H1 (cell line): Measurements from ENCODE around the gene ASCL5. TPM values are rescaled to one million over a fixed set of nuclear protein-coding genes. Genes with fewer than 3 reads are reported as not detected.

ENCODE experiments used
- CTCF ChIA-PET: fragments of 300-600 bp; sonication (Branson Sonifier 250); formaldehyde crosslinking; loops from one replicate; lab custom pipeline; 2021; ENCODE audit not compliant: partially characterized antibody; lab: Charles Lee
- POLR2A ChIA-PET: fragments of 300-600 bp; sonication (Branson Sonifier 250); formaldehyde crosslinking; loops from one replicate; lab custom pipeline; 2021; ENCODE audit warnings: inconsistent platforms; ENCODE audit not compliant: partially characterized antibody; lab: Charles Lee
- DNase-seq, 2 experiments: peaks; one replicate each; pipeline versions ENCODE4 v3.0.0 to v3.0.0-alpha.2; 2010 to 2022; ENCODE audit warnings: low spot score in 2 of 2, low read depth in 1 of 2, mixed read lengths in 1 of 2
- FAIRE-seq: peaks from 2 replicates; lab custom pipeline; 2011; peaks lifted over from hg19 to GRCh38; lab: Jason Lieb, UNC
- H2AFZ ChIP-seq: 2 replicates; pipeline ENCODE4 v1.8.1; 2012; ENCODE audit warnings: low read length, inconsistent platforms
- H2AK5ac ChIP-seq: 2 replicates; pipeline ENCODE4 v1.6.1; 2013; ENCODE audit warnings: low read depth, low read length
- H2BK120ac ChIP-seq: replicated peaks from 2 replicates; pipeline ENCODE3; 2013; ENCODE audit warnings: low read depth, low read length, inconsistent platforms
- H2BK12ac ChIP-seq: 2 replicates; pipeline ENCODE4 v1.6.1; 2013; ENCODE audit warnings: low read depth, low read length
- H2BK15ac ChIP-seq: 2 replicates; pipeline ENCODE4 v1.6.1; 2013; ENCODE audit warnings: low read length
- H2BK20ac ChIP-seq: 2 replicates; pipeline ENCODE4 v1.6.1; 2013; ENCODE audit warnings: low read length
- H2BK5ac ChIP-seq: 2 replicates; pipeline ENCODE4 v1.6.1; 2013; ENCODE audit warnings: low read depth, low read length
- H3K14ac ChIP-seq: 2 replicates; pipeline ENCODE4 v1.6.1; 2013; ENCODE audit warnings: inconsistent platforms; ENCODE audit not compliant: insufficient read length
- H3K18ac ChIP-seq: 2 replicates; pipeline ENCODE4 v1.6.1; 2013; ENCODE audit warnings: low read length; ENCODE audit errors: extremely low read depth
- H3K23ac ChIP-seq: 2 replicates; pipeline ENCODE4 v1.6.1; 2013; ENCODE audit warnings: inconsistent platforms; ENCODE audit not compliant: insufficient read length
- H3K23me2 ChIP-seq: 2 replicates; pipeline ENCODE4 v1.6.1; 2013; ENCODE audit warnings: low read depth, low read length
- H3K27ac ChIP-seq: 2 replicates; pipeline ENCODE4 v1.6.1; 2011; ENCODE audit warnings: low read depth, low read length, inconsistent platforms
- H3K27me3 ChIP-seq, 4 experiments: replicated peaks in 1 of 4; 1 replicate in 1 of 4; 2 replicates in 3 of 4; pipeline versions ENCODE4 v1.6.1 to v1.8.1; 2011 to 2013; ENCODE audit warnings: low read length in 3 of 4, mild to moderate bottlenecking in 3 of 4, inconsistent platforms in 2 of 4, mixed read lengths in 2 of 4, moderate library complexity in 1 of 4; ENCODE audit not compliant: control insufficient read depth in 3 of 4, insufficient read depth in 3 of 4; ENCODE audit errors: extremely low read depth in 1 of 4
- H3K36me3 ChIP-seq, 4 experiments: 2 replicates each; pipeline versions ENCODE4 v1.6.1 to v1.8.1; 2011 to 2013; ENCODE audit warnings: mild to moderate bottlenecking in 4 of 4, low read length in 3 of 4, moderate library complexity in 2 of 4, control low read depth in 1 of 4, inconsistent platforms in 1 of 4; ENCODE audit not compliant: insufficient read depth in 4 of 4, control insufficient read depth in 2 of 4
- H3K4ac ChIP-seq: replicated peaks from 2 replicates; pipeline ENCODE3; 2013; ENCODE audit warnings: low read length, low read depth, mixed read lengths, inconsistent platforms; ENCODE audit not compliant: insufficient read length
- H3K4me1 ChIP-seq, 4 experiments: replicated peaks in 1 of 4; 1 replicate in 1 of 4; 2 replicates in 3 of 4; pipeline versions ENCODE4 v1.6.1 to v1.8.1; 2011 to 2013; ENCODE audit warnings: low read length in 3 of 4, inconsistent platforms in 2 of 4, mixed read lengths in 1 of 4; ENCODE audit not compliant: insufficient read depth in 4 of 4, control insufficient read depth in 3 of 4
- H3K4me2 ChIP-seq, 2 experiments: 2 replicates each; pipeline versions ENCODE4 v1.6.1 to v1.8.1; 2011 to 2013; ENCODE audit warnings: low read depth in 2 of 2, low read length in 2 of 2, control low read depth in 1 of 2, inconsistent platforms in 1 of 2, mild to moderate bottlenecking in 1 of 2; ENCODE audit not compliant: insufficient read depth in 1 of 2
- H3K4me3 ChIP-seq, 4 experiments: fragments of 200-600, 300-600 bp in 1 of 4; sonication (generic), shearing (Covaris generic), sonication (Bioruptor Twin) in 1 of 4; 2 replicates each; pipeline versions ENCODE4 v1.5.1 to v1.8.1; 2011 to 2016; ENCODE audit warnings: low read length in 4 of 4, low read depth in 3 of 4, control low read depth in 2 of 4, inconsistent platforms in 2 of 4, mild to moderate bottlenecking in 2 of 4, mixed read lengths in 1 of 4, moderate library complexity in 1 of 4; ENCODE audit not compliant: insufficient read depth in 2 of 4; ENCODE audit errors: extremely low read depth in 1 of 4
- H3K56ac ChIP-seq: replicated peaks from 2 replicates; pipeline ENCODE3; 2013; ENCODE audit warnings: low read depth, mild to moderate bottlenecking, mixed read lengths, low read length, inconsistent platforms; ENCODE audit not compliant: insufficient read length
- H3K79me1 ChIP-seq: 2 replicates; pipeline ENCODE4 v1.6.1; 2013; ENCODE audit warnings: low read depth, low read length, control low read depth
- H3K79me2 ChIP-seq, 2 experiments: 2 replicates each; pipeline versions ENCODE4 v1.6.1 to v1.8.1; 2012 to 2013; ENCODE audit warnings: low read length in 2 of 2, mild to moderate bottlenecking in 2 of 2, inconsistent platforms in 1 of 2; ENCODE audit not compliant: insufficient read depth in 2 of 2, control insufficient read depth in 1 of 2
- H3K9ac ChIP-seq, 4 experiments: replicated peaks in 1 of 4; 1 replicate in 1 of 4; 2 replicates in 3 of 4; pipeline versions ENCODE4 v1.6.1 to v1.8.1; 2011 to 2013; ENCODE audit warnings: low read depth in 3 of 4, low read length in 3 of 4, control low read depth in 2 of 4, mild to moderate bottlenecking in 2 of 4, moderate library complexity in 2 of 4, inconsistent platforms in 1 of 4; ENCODE audit errors: extremely low read depth in 1 of 4
- H3K9me3 ChIP-seq, 2 experiments: 2 replicates each; pipeline versions ENCODE4 v1.6.1 to v1.8.1; 2012 to 2013; ENCODE audit warnings: mild to moderate bottlenecking in 2 of 2, moderate library complexity in 2 of 2, control low read depth in 1 of 2, inconsistent platforms in 1 of 2, low read depth in 1 of 2, low read length in 1 of 2, mixed read lengths in 1 of 2; ENCODE audit not compliant: insufficient read depth in 2 of 2
- H4K20me1 ChIP-seq, 2 experiments: replicated peaks in 1 of 2; 2 replicates each; pipeline versions ENCODE3 to v1.8.1; 2011 to 2013; ENCODE audit warnings: inconsistent platforms in 2 of 2, low read length in 2 of 2, mild to moderate bottlenecking in 1 of 2; ENCODE audit not compliant: insufficient read depth in 2 of 2, control insufficient read depth in 1 of 2
- H4K5ac ChIP-seq: 2 replicates; pipeline ENCODE4 v1.6.1; 2013; ENCODE audit warnings: low read length, low read depth, mixed read lengths, inconsistent platforms; ENCODE audit not compliant: insufficient read length
- H4K8ac ChIP-seq: 2 replicates; pipeline ENCODE4 v1.8.0; 2013; ENCODE audit warnings: mild to moderate bottlenecking, moderate library complexity, low read length, inconsistent platforms; ENCODE audit not compliant: insufficient read depth; ENCODE audit errors: extremely low read depth
- H4K91ac ChIP-seq: replicated peaks from 2 replicates; pipeline ENCODE3; 2013; ENCODE audit warnings: low read length, mixed read lengths, inconsistent platforms; ENCODE audit not compliant: insufficient read length
- CBX8 ChIP-seq: fragments of 300-800, 300-1000 bp; sonication (generic); IDR thresholded peaks from 2 replicates; pipeline ENCODE4 v1.7.1; 2016; ENCODE audit warnings: low read depth, low read length, borderline replicate concordance
- JUN ChIP-seq: IDR thresholded peaks from 2 replicates; pipeline ENCODE4 v1.6.1; 2011; ENCODE audit warnings: low read depth, mild to moderate bottlenecking, improper control_type of control experiment, low read length
- KDM1A ChIP-seq: fragments of 200-600, 300-600 bp; sonication (generic); IDR thresholded peaks from 2 replicates; pipeline ENCODE4 v1.7.1; 2016; ENCODE audit warnings: mild to moderate bottlenecking, low read length, borderline replicate concordance
- KDM5A ChIP-seq: fragments of 200-600 bp; IDR thresholded peaks from 2 replicates; pipeline ENCODE4 v1.7.1; 2012; ENCODE audit warnings: mild to moderate bottlenecking, low read length, inconsistent platforms, mixed read lengths
- NANOG ChIP-seq: IDR thresholded peaks from 2 replicates; pipeline ENCODE4 v1.6.1; 2011; ENCODE audit warnings: low read length, low read depth, mild to moderate bottlenecking, inconsistent platforms; ENCODE audit not compliant: insufficient read depth, poor library complexity, severe bottlenecking
- POLR2A ChIP-seq, 2 experiments: IDR thresholded peaks; 1 replicate in 1 of 2; 2 replicates in 1 of 2; pipeline ENCODE4 v1.6.1; 2011; ENCODE audit warnings: low read depth in 2 of 2, low read length in 2 of 2, mild to moderate bottlenecking in 2 of 2; ENCODE audit errors: control extremely low read depth in 1 of 2
- RFX5 ChIP-seq: IDR thresholded peaks from 2 replicates; pipeline ENCODE4 v1.6.1; 2011; ENCODE audit warnings: low read depth, low read length, improper control_type of control experiment, borderline replicate concordance
- WGBS, 2 experiments: shearing (Covaris generic) in 1 of 2; methylation state at CpG; one replicate each; pipeline versions ENCODE4 v1.1.6 to v1.1.7; 2013 to 2015; ENCODE audit warnings: low lambda C conversion rate in 2 of 2, mixed read lengths in 2 of 2, inconsistent platforms in 1 of 2, low coverage in 1 of 2, missing lambda C conversion rate in 1 of 2; ENCODE audit not compliant: insufficient replicate concordance in 2 of 2, insufficient coverage in 1 of 2, insufficient read length in 1 of 2; ENCODE audit errors: extremely low coverage in 1 of 2, missing lambda C conversion rate in 1 of 2; 5-methylcytosine and 5-hydroxymethylcytosine counted together
- polyA plus RNA-seq, 7 experiments: library from polyadenylated mRNA; depleted of rRNA in 3 of 7; stranded (reverse) in 5 of 7; unstranded in 2 of 7; fragments of >200 nt in 5 of 7; fragments of 200-250 nt in 2 of 7; gene quantifications; 1 replicate in 5 of 7; 2 replicates in 1 of 7; 4 replicates in 1 of 7; pipeline versions ENCODE4 v1.2.1 to v1.2.3, GENCODE V29; 2011 to 2013; ENCODE audit warnings: missing spikeins in 2 of 7, mixed read lengths in 2 of 7
- total RNA-seq: library from RNA; stranded (reverse); fragmentation: NEBNext Ultra II Directional; extraction: Animal tissue kit (Norgen Biotek cat#: 25700); gene quantifications from 2 replicates; pipeline ENCODE4 v1.2.1, GENCODE V29; 2021

The ASCL5 gene
- total and polyA plus RNA-seq, 2 of the 8 experiments (the other 6 are each of a cell fraction or from before 2014, with no cell fraction given) = 0.29 to 0.41 TPM

DNA sequence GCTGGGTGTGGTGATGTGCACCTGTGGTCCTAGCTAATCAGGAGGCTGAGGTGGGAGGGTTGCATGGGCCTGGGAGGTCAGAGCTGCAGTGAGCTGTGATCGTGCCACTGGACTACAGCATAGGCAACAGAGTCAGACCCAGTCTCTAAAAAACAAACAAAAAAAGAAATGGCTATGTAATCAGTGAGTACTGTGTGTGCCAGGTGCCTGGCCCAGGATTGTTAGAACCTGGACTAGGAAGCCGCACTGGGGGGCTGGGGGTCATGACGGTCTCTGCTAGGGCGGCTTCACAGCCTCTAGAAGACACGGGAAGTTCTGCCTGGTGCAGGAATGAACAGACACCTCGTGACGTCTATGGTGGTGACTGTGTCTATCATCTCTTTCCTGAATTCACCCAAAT lies 18.8 kb upstream of the ASCL5 start:
- no peak overlapping the region for H3K9ac ChIP-seq
- H3K27me3 ChIP-seq = no peaks in the 10 kb centered on the region
- WGBS, 2 experiments = 93% methylated on average over 7 of the region's 7 CpGs; no CpG with 5 or more reads in 1 of the 2 experiments
- H3K79me1 ChIP-seq = no peaks in the 10 kb centered on the region
- H3K14ac ChIP-seq = no peak overlapping the region
- H2BK20ac ChIP-seq = no peak overlapping the region
- H3K4ac ChIP-seq = no peak overlapping the region
- no peaks in the 10 kb centered on the region for H3K4me1 ChIP-seq
- H3K23me2 ChIP-seq = no peaks in the 10 kb centered on the region
- H4K5ac ChIP-seq = no peak overlapping the region
- no peaks in the 10 kb centered on the region for H3K79me2 ChIP-seq
- H2BK15ac ChIP-seq = no peak overlapping the region
- no peak overlapping the region for H3K23ac ChIP-seq
- no peak overlapping the region for H3K4me2 ChIP-seq
- no peak overlapping the region for H3K27ac ChIP-seq
- H3K56ac ChIP-seq = no peak overlapping the region
- no peak overlapping the region for H2AK5ac ChIP-seq
- no peak overlapping the region for H3K18ac ChIP-seq
- DNase-seq = no peak
- no peak overlapping the region for H2BK12ac ChIP-seq
- H2BK120ac ChIP-seq = no peak overlapping the region
- POLR2A ChIA-PET = interaction anchor here (1.2 to 2.1 kb wide), 3 partner anchors 9 to 23 kb away, joined by 4 to 5 read pairs (median 4); no protein-coding TSS in a partner anchor
- H3K4me3 ChIP-seq = no peak overlapping the region
- TF ChIP-seq NANOG = no peak
- no peak for TF ChIP-seq KDM5A
- TF ChIP-seq POLR2A (IDR thresholded peaks at IDR 0.05; ENCODE audit: control extremely low read depth in 1 of 2, low read depth in 2 of 2, low read length in 2 of 2) = no peak
- TF ChIP-seq RFX5 = no peak
- no peak for TF ChIP-seq KDM1A
- no peak for TF ChIP-seq JUN
- TF ChIP-seq CBX8 = no peak
- H3K36me3 ChIP-seq = peaks cover 59 to 87% (median 85%) of the 10 kb centered on the region in 4 experiments
- no peak for FAIRE-seq
- CTCF ChIA-PET = interaction anchor here (1.0 to 3.4 kb wide), 6 partner anchors 12 to 167 kb away, joined by 3 to 14 read pairs (median 4); no protein-coding TSS in a partner anchor
- H2BK5ac ChIP-seq = no peak overlapping the region
- H4K91ac ChIP-seq = no peak overlapping the region
- peaks cover 12 to 18% of the 10 kb centered on the region in 2 experiments for H4K20me1 ChIP-seq
- no peak overlapping the region for H2AFZ ChIP-seq
- no peak overlapping the region for H4K8ac ChIP-seq
- H3K9me3 ChIP-seq = no peaks in the 10 kb centered on the region
